Endothelial cell of umbilical vein (primary cell): ENCODE data around the gene EDC4. TPM values are rescaled to one million over a fixed set of nuclear protein-coding genes. Genes with fewer than 3 reads are reported as not detected.
A peak's percentile ranks its signal among the peaks of the same experiment; 100 is the strongest.

Experiments used
- BruUV-seq: library from RNA; stranded (reverse); fragments of 400-500 nt; replicated peaks from 2 replicates; lab custom pipeline; 2021; lab: Mats Ljungman, UMichigan
- CTCF ChIA-PET: fragments of 300-600, 350-600 bp; sonication (Branson Sonifier 250); formaldehyde crosslinking; loops from one replicate; lab custom pipeline; 2021; ENCODE audit warnings: antibody characterized with exemption, inconsistent platforms; lab: Charles Lee
- POLR2A ChIA-PET: fragments of 300-600, 350-600 bp; sonication (Branson Sonifier 250); formaldehyde crosslinking; loops from one replicate; lab custom pipeline; 2021; ENCODE audit warnings: antibody characterized with exemption, inconsistent platforms; lab: Charles Lee
- DNase-seq: peaks from one replicate; pipeline ENCODE4 v3.0.0-alpha.2; 2011; ENCODE audit warnings: low read depth, low spot score
- FAIRE-seq: peaks from 2 replicates; lab custom pipeline; 2011; peaks lifted over from hg19 to GRCh38; lab: Jason Lieb, UNC
- H2AFZ ChIP-seq: 2 replicates; pipeline ENCODE4 v1.6.0; 2012; ENCODE audit warnings: low read depth, low read length, control low read depth, inconsistent platforms
- H3K27ac ChIP-seq: 2 replicates; pipeline ENCODE4 v1.5.1; 2011; ENCODE audit warnings: low read depth, mild to moderate bottlenecking, control low read depth, low read length, moderate library complexity; ENCODE audit not compliant: insufficient read depth
- H3K27me3 ChIP-seq, 2 experiments: 2 replicates each; pipeline versions ENCODE4 v1.6.0 to v1.6.1; 2011; ENCODE audit warnings: low read length in 2 of 2, mixed read lengths in 1 of 2; ENCODE audit not compliant: control insufficient read depth in 2 of 2, insufficient read depth in 2 of 2
- H3K36me3 ChIP-seq, 2 experiments: 2 replicates in 1 of 2; 3 replicates in 1 of 2; pipeline ENCODE4 v1.5.1; 2011; ENCODE audit warnings: low read length in 2 of 2, mild to moderate bottlenecking in 1 of 2, moderate library complexity in 1 of 2; ENCODE audit not compliant: control insufficient read depth in 2 of 2, insufficient read depth in 2 of 2; ENCODE audit errors: extremely low read depth in 1 of 2
- H3K4me1 ChIP-seq: 3 replicates; pipeline ENCODE4 v1.5.1; 2011; ENCODE audit warnings: mild to moderate bottlenecking, low read length; ENCODE audit not compliant: control insufficient read depth, insufficient read depth; ENCODE audit errors: extremely low read depth
- H3K4me2 ChIP-seq: 2 replicates; pipeline ENCODE4 v1.6.1; 2011; ENCODE audit warnings: low read length, control low read depth, mixed read lengths; ENCODE audit not compliant: insufficient read depth
- H3K4me3 ChIP-seq, 3 experiments: fragments of 200-600 bp in 1 of 3; sonication (generic), shearing (Covaris generic) in 1 of 3; replicated peaks in 1 of 3; 2 replicates each; pipeline ENCODE4 v1.5.1; 2011 to 2016; ENCODE audit warnings: control low read depth in 3 of 3, low read length in 3 of 3, mild to moderate bottlenecking in 2 of 3, inconsistent platforms in 1 of 3, low read depth in 1 of 3, moderate library complexity in 1 of 3; ENCODE audit not compliant: insufficient read depth in 1 of 3
- H3K79me2 ChIP-seq: 2 replicates; pipeline ENCODE4 v1.6.0; 2012; ENCODE audit warnings: low read length, inconsistent platforms; ENCODE audit not compliant: control insufficient read depth, insufficient read depth
- H3K9ac ChIP-seq: replicated peaks from 2 replicates; pipeline ENCODE3; 2011; ENCODE audit warnings: low read length, control low read depth; ENCODE audit not compliant: insufficient read depth; ENCODE audit errors: extremely low read depth
- H3K9me1 ChIP-seq: replicated peaks from 3 replicates; pipeline ENCODE4 v1.6.0; 2011; ENCODE audit warnings: mild to moderate bottlenecking, low read length; ENCODE audit not compliant: control insufficient read depth, insufficient read depth; ENCODE audit errors: extremely low read depth
- H3K9me3 ChIP-seq: replicated peaks from 2 replicates; pipeline ENCODE4 v1.5.1; 2012; ENCODE audit warnings: low read length, inconsistent platforms; ENCODE audit not compliant: control insufficient read depth, insufficient read depth
- H4K20me1 ChIP-seq: replicated peaks from 2 replicates; pipeline ENCODE3; 2011; ENCODE audit warnings: mild to moderate bottlenecking, low read length; ENCODE audit not compliant: control insufficient read depth, insufficient read depth; ENCODE audit errors: extremely low read depth
- EZH2 ChIP-seq: IDR thresholded peaks from 2 replicates; pipeline ENCODE4 v1.6.1; 2012; ENCODE audit warnings: borderline replicate concordance, low read depth, mild to moderate bottlenecking, moderate library complexity, low read length, inconsistent platforms; ENCODE audit not compliant: severe bottlenecking
- FOS ChIP-seq: IDR thresholded peaks from 2 replicates; pipeline ENCODE4 v1.6.1; 2011; ENCODE audit warnings: mild to moderate bottlenecking, low read length, moderate library complexity, borderline replicate concordance; ENCODE audit not compliant: insufficient read depth
- MYC ChIP-seq: IDR thresholded peaks from one replicate; pipeline ENCODE4 v1.6.1; 2011; ENCODE audit warnings: mild to moderate bottlenecking, low read depth, low read length
- dilution Hi-C: fragments of 300-500 bp; cut with MboI; formaldehyde crosslinking; loops from one replicate; pipeline ENCODE4 v1.15.0; 2019; ENCODE audit warnings: low sequenced_read_pairs; ENCODE audit not compliant: extremely low pct_ligation_motif_present
- intact Hi-C: fragments of 100-400 bp; cut with micrococcal nuclease; formaldehyde crosslinking; loops from one replicate; pipeline ENCODE4 v1.10.0; 2022
- polyA plus RNA-seq, 4 experiments: library from polyadenylated mRNA; depleted of rRNA in 3 of 4; stranded (reverse) in 3 of 4; unstranded in 1 of 4; fragments of >200 nt; gene quantifications; 2 replicates each; pipeline versions ENCODE4 v1.2.1 to v1.2.3, GENCODE V29; 2011 to 2012; ENCODE audit warnings: missing spikeins in 1 of 4
- total RNA-seq: library from RNA; stranded (reverse); gene quantifications from 2 replicates; pipeline ENCODE4 v1.2.3, GENCODE V29; 2021
- TF ChIP-seq, protein P1 (sequence below): IDR thresholded peaks from 2 replicates; pipeline ENCODE4 v1.6.1; 2011; ENCODE audit not compliant: insufficient read depth, insufficient read length
- TF ChIP-seq, protein P2 (sequence below), 2 donors: IDR thresholded peaks; 1 replicate in 1 of 2; 2 replicates in 1 of 2; pipeline ENCODE4 v1.5.1; 2011; ENCODE audit warnings: low read length in 2 of 2, mild to moderate bottlenecking in 2 of 2, moderate library complexity in 2 of 2, control low read depth in 1 of 2, inconsistent platforms in 1 of 2, low read depth in 1 of 2; ENCODE audit not compliant: insufficient read depth in 1 of 2; ENCODE audit errors: extremely low read depth in 1 of 2

EDC4 gene
- total and polyA plus RNA-seq, 2 donors (not counting 3 experiments of a cell fraction or from before 2014, with no cell fraction given): 57.5 to 81.2 TPM

DNA sequence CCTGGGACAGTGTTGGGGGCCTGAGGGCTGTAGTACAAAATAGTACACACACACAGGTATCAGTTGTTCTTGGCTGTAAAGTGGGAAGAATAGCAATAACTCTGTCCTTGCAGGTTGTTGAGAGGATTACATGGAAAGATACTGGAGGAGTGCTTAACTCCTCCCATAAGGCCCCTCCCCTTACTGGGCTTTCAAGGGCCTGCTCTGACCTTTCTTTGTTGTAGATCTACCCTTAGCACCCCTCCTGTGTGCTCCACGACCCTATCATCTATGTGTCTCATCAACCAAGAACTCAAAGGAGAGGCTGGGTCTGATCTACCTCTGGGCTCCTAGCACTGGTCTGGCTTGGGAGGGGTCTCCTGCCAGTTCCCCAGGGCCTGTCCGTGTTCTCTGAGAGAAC lies 8.3 kb upstream of the EDC4 start:
- BruUV-seq: no TSS peak
- FAIRE-seq (no peak), DNase-seq (no peak)
- Histone ChIP-seq H3K4me1 (no peaks in the 10 kb centered on the region), H3K9me3 (no peaks in the 10 kb centered on the region), H3K27ac (no peak overlapping the region), H4K20me1 (peaks cover 2% of the 10 kb centered on the region), H3K36me3 (peaks cover 13 to 41% of the 10 kb centered on the region in 2 experiments), H3K9ac (no peak overlapping the region), H3K27me3 (no peaks in the 10 kb centered on the region), H3K4me2 (no peak overlapping the region), H3K4me3 (no peak overlapping the region), H3K79me2 (peaks cover 53% of the 10 kb centered on the region), H2AFZ (no peak overlapping the region), H3K9me1 (no peaks in the 10 kb centered on the region)
- ChIA-PET CTCF (interaction anchor here (0.7 to 4.5 kb wide), 4 partner anchors 19 to 343 kb away, joined by 3 to 64 read pairs (median 16); no protein-coding TSS in a partner anchor), POLR2A (no interaction called here)
- intact Hi-C loops: no loop called here
- dilution Hi-C loops: no loop called here
- TF ChIP-seq, protein P1, sequence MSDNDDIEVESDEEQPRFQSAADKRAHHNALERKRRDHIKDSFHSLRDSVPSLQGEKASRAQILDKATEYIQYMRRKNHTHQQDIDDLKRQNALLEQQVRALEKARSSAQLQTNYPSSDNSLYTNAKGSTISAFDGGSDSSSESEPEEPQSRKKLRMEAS: no peak
- TF ChIP-seq EZH2: no peak

DNA sequence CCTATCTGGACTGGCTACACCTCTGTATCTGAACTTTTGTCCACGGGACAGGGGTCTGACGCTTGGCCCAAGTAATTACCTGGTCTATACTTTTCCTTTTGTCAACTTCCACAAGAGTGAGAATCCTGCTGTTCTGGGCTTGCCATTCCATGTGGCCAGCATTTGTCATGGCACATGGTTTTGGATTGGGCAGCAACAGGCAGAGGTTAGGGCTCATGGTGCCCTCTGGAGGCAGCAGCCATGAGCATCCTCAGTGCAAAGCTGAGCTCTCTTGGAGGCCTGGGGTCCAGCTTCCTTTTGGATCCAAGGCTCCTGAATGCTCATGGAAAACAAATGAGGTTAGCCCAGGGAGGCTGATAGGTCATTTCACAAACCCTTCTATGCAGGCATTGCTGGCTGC lies 7.5 kb upstream of the EDC4 start:
- peaks cover 2% of the 10 kb centered on the region for H4K20me1 ChIP-seq
- no peak overlapping the region for H3K4me2 ChIP-seq
- H2AFZ ChIP-seq: no peak overlapping the region
- H3K4me1 ChIP-seq: no peaks in the 10 kb centered on the region
- POLR2A ChIA-PET: interaction anchor here (0.6 kb wide), 1 partner anchor 309 kb away, joined by 3 read pairs; no protein-coding TSS in a partner anchor
- peaks cover 18 to 47% of the 10 kb centered on the region in 2 experiments for H3K36me3 ChIP-seq
- no TSS peak for BruUV-seq
- dilution Hi-C loops: no loop called here
- H3K9me3 ChIP-seq: no peaks in the 10 kb centered on the region
- TF ChIP-seq, protein P1: peak; percentile 63
- no peak for TF ChIP-seq FOS
- peak; percentile 9 for TF ChIP-seq MYC
- TF ChIP-seq, protein P2, sequence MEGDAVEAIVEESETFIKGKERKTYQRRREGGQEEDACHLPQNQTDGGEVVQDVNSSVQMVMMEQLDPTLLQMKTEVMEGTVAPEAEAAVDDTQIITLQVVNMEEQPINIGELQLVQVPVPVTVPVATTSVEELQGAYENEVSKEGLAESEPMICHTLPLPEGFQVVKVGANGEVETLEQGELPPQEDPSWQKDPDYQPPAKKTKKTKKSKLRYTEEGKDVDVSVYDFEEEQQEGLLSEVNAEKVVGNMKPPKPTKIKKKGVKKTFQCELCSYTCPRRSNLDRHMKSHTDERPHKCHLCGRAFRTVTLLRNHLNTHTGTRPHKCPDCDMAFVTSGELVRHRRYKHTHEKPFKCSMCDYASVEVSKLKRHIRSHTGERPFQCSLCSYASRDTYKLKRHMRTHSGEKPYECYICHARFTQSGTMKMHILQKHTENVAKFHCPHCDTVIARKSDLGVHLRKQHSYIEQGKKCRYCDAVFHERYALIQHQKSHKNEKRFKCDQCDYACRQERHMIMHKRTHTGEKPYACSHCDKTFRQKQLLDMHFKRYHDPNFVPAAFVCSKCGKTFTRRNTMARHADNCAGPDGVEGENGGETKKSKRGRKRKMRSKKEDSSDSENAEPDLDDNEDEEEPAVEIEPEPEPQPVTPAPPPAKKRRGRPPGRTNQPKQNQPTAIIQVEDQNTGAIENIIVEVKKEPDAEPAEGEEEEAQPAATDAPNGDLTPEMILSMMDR (IDR thresholded peaks at IDR 0.05; ENCODE audit: extremely low read depth in 1 of 2, insufficient read depth in 1 of 2, low read depth in 1 of 2, low read length in 2 of 2): peak; percentile 30 to 57
- DNase-seq (peak; percentile 40), FAIRE-seq (no peak)
- H3K4me3 ChIP-seq: no peak overlapping the region
- intact Hi-C loops: loop anchor here (1.0 kb wide), 3 partner anchors 22 to 192 kb away; no protein-coding TSS in a partner anchor
- no peaks in the 10 kb centered on the region for H3K9me1 ChIP-seq
- no peak overlapping the region for H3K9ac ChIP-seq
- peaks cover 48% of the 10 kb centered on the region for H3K79me2 ChIP-seq
- CTCF ChIA-PET: interaction anchor here (1.0 to 4.5 kb wide), 5 partner anchors 20 to 344 kb away, joined by 3 to 64 read pairs (median 8); no protein-coding TSS in a partner anchor
- H3K27ac ChIP-seq: no peak overlapping the region
- no peaks in the 10 kb centered on the region for H3K27me3 ChIP-seq
